HepG2 (cell line): ENCODE measurements around the gene CEACAM3. TPM values are rescaled to one million over a fixed set of nuclear protein-coding genes. Genes with fewer than 3 reads are reported as not detected.

Source experiments
- KLF11 ChIP-seq: IDR thresholded peaks from 2 replicates; pipeline ENCODE4 v1.6.1; 2016; ENCODE audit warnings: missing compliant biosample characterization
- LCORL ChIP-seq, 2 experiments: fragments of 450-650 bp in 1 of 2; sonication (generic) in 1 of 2; formaldehyde crosslinking in 1 of 2; IDR thresholded peaks; 2 replicates each; pipeline versions ENCODE4 v1.5.0 to v1.6.1; 2017 to 2020; ENCODE audit warnings: antibody characterized with exemption in 1 of 2, missing genetic modification reagents in 1 of 2
- NFYB ChIP-seq: sonication (generic); formaldehyde crosslinking; IDR thresholded peaks from 2 replicates; pipeline ENCODE4 v1.4.0; 2020; ENCODE audit warnings: missing genetic modification reagents
- SAP130 ChIP-seq: IDR thresholded peaks from 2 replicates; pipeline ENCODE4 v1.6.1; 2016; ENCODE audit warnings: low read depth
- SATB2 ChIP-seq: sonication (generic); formaldehyde crosslinking; IDR thresholded peaks from 2 replicates; pipeline ENCODE4 v1.5.0; 2020; ENCODE audit warnings: missing genetic modification reagents
- ZBTB39 ChIP-seq: sonication (generic); formaldehyde crosslinking; IDR thresholded peaks from 2 replicates; pipeline ENCODE4 v1.5.0; 2020; ENCODE audit warnings: missing genetic modification reagents
- ZNF552 ChIP-seq: sonication (generic); formaldehyde crosslinking; IDR thresholded peaks from 2 replicates; pipeline ENCODE4 v1.9.0; 2022; ENCODE audit warnings: missing genetic modification reagents, mild to moderate bottlenecking, borderline replicate concordance
- ZNF558 ChIP-seq: sonication (generic); formaldehyde crosslinking; IDR thresholded peaks from 2 replicates; pipeline ENCODE4 v1.9.0; 2022; ENCODE audit warnings: mild to moderate bottlenecking, missing genetic modification reagents, borderline replicate concordance
- ZNF619 ChIP-seq: sonication (generic); formaldehyde crosslinking; IDR thresholded peaks from 2 replicates; pipeline ENCODE4 v1.4.0; 2020; ENCODE audit warnings: mild to moderate bottlenecking, missing genetic modification reagents
- ZNF660 ChIP-seq: sonication (generic); formaldehyde crosslinking; IDR thresholded peaks from 2 replicates; pipeline ENCODE4 v1.5.1; 2020; ENCODE audit warnings: mild to moderate bottlenecking, low read depth, missing genetic modification reagents, borderline replicate concordance
- ZZZ3 ChIP-seq: sonication (generic); formaldehyde crosslinking; IDR thresholded peaks from 2 replicates; pipeline ENCODE4 v1.4.0; 2020; ENCODE audit warnings: missing genetic modification reagents, mild to moderate bottlenecking, borderline replicate concordance
- polyA plus RNA-seq, 8 experiments: library from polyadenylated mRNA; depleted of rRNA in 3 of 8; stranded (reverse) in 7 of 8; unstranded in 1 of 8; fragments of >200 nt; fragmentation: Illumina TruSeq in 4 of 8; extraction: Trizol in 4 of 8; gene quantifications; 2 replicates each; pipeline versions ENCODE4 v1.2.1 to v1.2.3, GENCODE V29; 2011 to 2016; ENCODE audit warnings: low read depth in 4 of 8, missing spikeins in 1 of 8, mixed read lengths in 1 of 8; ENCODE audit not compliant: insufficient read depth in 1 of 8
- total RNA-seq, 5 experiments: library from RNA; depleted of rRNA; stranded (reverse); fragments of >200 nt; fragmentation: Illumina TruSeq; extraction: Trizol; gene quantifications; 2 replicates each; pipeline ENCODE4 v1.2.3, GENCODE V29; 2016; ENCODE audit warnings: low read depth in 1 of 5
- TF ChIP-seq, protein P1 (sequence below): IDR thresholded peaks from 2 replicates; pipeline ENCODE4 v1.6.1; 2016
- TF ChIP-seq, protein P2 (sequence below): sonication (generic); formaldehyde crosslinking; IDR thresholded peaks from 2 replicates; pipeline ENCODE4 v1.4.0; 2020; ENCODE audit warnings: missing genetic modification reagents
- TF ChIP-seq, protein P3 (sequence below): sonication (generic); formaldehyde crosslinking; IDR thresholded peaks from 2 replicates; pipeline ENCODE4 v1.4.0; 2020; ENCODE audit warnings: low read depth, missing genetic modification reagents
- TF ChIP-seq, protein P4 (sequence below), 2 experiments: sonication (generic) in 1 of 2; formaldehyde crosslinking in 1 of 2; IDR thresholded peaks; 2 replicates each; pipeline versions ENCODE4 v1.5.1 to v1.6.1; 2011 to 2020; ENCODE audit warnings: borderline replicate concordance in 1 of 2, low read depth in 1 of 2, low read length in 1 of 2, mild to moderate bottlenecking in 1 of 2, missing genetic modification reagents in 1 of 2, moderate library complexity in 1 of 2

CEACAM3 gene
- total and polyA plus RNA-seq, 2 of the 13 experiments (the other 11 are each of a cell fraction or from before 2014, with no cell fraction given) = not detected

GRCh38 chr19:41792513-41793413 lies 3.6 kb upstream of the CEACAM3 start (continued):
- TF ChIP-seq ZNF558 (CRISPR knock-in tag) (no peak), ZNF552 (CRISPR knock-in tag) (no peak), NFYB (CRISPR knock-in tag) (no peak), SAP130 (CRISPR knock-in tag) (no peak), SATB2 (CRISPR knock-in tag) (no peak), ZZZ3 (CRISPR knock-in tag) (no peak), ZNF619 (CRISPR knock-in tag) (no peak), ZBTB39 (CRISPR knock-in tag) (no peak), KLF11 (CRISPR knock-in tag) (no peak), ZNF660 (CRISPR knock-in tag) (no peak), LCORL (IDR thresholded peaks at IDR 0.05) (no peak), LCORL (CRISPR knock-in tag; IDR thresholded peaks at IDR 0.05) (no peak)
- TF ChIP-seq, protein P1, sequence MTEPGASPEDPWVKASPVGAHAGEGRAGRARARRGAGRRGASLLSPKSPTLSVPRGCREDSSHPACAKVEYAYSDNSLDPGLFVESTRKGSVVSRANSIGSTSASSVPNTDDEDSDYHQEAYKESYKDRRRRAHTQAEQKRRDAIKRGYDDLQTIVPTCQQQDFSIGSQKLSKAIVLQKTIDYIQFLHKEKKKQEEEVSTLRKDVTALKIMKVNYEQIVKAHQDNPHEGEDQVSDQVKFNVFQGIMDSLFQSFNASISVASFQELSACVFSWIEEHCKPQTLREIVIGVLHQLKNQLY (CRISPR knock-in tag) = no peak
- TF ChIP-seq, protein P2, sequence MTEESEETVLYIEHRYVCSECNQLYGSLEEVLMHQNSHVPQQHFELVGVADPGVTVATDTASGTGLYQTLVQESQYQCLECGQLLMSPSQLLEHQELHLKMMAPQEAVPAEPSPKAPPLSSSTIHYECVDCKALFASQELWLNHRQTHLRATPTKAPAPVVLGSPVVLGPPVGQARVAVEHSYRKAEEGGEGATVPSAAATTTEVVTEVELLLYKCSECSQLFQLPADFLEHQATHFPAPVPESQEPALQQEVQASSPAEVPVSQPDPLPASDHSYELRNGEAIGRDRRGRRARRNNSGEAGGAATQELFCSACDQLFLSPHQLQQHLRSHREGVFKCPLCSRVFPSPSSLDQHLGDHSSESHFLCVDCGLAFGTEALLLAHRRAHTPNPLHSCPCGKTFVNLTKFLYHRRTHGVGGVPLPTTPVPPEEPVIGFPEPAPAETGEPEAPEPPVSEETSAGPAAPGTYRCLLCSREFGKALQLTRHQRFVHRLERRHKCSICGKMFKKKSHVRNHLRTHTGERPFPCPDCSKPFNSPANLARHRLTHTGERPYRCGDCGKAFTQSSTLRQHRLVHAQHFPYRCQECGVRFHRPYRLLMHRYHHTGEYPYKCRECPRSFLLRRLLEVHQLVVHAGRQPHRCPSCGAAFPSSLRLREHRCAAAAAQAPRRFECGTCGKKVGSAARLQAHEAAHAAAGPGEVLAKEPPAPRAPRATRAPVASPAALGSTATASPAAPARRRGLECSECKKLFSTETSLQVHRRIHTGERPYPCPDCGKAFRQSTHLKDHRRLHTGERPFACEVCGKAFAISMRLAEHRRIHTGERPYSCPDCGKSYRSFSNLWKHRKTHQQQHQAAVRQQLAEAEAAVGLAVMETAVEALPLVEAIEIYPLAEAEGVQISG = 0 out of 2 replicates have a peak, but pooled peaks have one; percentile 31
- TF ChIP-seq, protein P3, sequence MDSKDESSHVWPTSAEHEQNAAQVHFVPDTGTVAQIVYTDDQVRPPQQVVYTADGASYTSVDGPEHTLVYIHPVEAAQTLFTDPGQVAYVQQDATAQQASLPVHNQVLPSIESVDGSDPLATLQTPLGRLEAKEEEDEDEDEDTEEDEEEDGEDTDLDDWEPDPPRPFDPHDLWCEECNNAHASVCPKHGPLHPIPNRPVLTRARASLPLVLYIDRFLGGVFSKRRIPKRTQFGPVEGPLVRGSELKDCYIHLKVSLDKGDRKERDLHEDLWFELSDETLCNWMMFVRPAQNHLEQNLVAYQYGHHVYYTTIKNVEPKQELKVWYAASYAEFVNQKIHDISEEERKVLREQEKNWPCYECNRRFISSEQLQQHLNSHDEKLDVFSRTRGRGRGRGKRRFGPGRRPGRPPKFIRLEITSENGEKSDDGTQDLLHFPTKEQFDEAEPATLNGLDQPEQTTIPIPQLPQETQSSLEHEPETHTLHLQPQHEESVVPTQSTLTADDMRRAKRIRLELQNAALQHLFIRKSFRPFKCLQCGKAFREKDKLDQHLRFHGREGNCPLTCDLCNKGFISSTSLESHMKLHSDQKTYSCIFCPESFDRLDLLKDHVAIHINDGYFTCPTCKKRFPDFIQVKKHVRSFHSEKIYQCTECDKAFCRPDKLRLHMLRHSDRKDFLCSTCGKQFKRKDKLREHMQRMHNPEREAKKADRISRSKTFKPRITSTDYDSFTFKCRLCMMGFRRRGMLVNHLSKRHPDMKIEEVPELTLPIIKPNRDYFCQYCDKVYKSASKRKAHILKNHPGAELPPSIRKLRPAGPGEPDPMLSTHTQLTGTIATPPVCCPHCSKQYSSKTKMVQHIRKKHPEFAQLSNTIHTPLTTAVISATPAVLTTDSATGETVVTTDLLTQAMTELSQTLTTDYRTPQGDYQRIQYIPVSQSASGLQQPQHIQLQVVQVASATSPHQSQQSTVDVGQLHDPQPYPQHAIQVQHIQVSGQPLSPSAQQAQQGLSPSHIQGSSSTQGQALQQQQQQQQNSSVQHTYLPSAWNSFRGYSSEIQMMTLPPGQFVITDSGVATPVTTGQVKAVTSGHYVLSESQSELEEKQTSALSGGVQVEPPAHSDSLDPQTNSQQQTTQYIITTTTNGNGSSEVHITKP (CRISPR knock-in tag) = no peak
- TF ChIP-seq, protein P4, sequence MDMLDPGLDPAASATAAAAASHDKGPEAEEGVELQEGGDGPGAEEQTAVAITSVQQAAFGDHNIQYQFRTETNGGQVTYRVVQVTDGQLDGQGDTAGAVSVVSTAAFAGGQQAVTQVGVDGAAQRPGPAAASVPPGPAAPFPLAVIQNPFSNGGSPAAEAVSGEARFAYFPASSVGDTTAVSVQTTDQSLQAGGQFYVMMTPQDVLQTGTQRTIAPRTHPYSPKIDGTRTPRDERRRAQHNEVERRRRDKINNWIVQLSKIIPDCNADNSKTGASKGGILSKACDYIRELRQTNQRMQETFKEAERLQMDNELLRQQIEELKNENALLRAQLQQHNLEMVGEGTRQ (IDR thresholded peaks at IDR 0.05; ENCODE audit: low read depth, low read length) = no peak
- TF ChIP-seq, protein P4 (CRISPR knock-in tag; IDR thresholded peaks at IDR 0.05; ENCODE audit: borderline replicate concordance) = no peak
